HG02840 (cell line): ENCODE measurements around the gene TRIM24.
"Not testable (repeated sequence)": the region's sequence is repeated elsewhere in the genome, so short reads cannot be mapped to it uniquely, and the experiment has no call there.

ENCODE experiments used
- ATAC-seq: cut with Tn5 transposase; IDR thresholded peaks from one replicate; pipeline ENCODE4 v1.9.1; 2021; ENCODE audit warnings: mild to moderate bottlenecking, moderate library complexity, moderate number of reproducible peaks; ENCODE audit not compliant: unreplicated experiment, low FRiP score

TRIM24 gene

GRCh38 chr7:138491612-138492386 is 31.7 kb downstream of the TRIM24 start:
- ATAC-seq = no peak

- ATAC-seq = no peak
Observed at GRCh38 chr7:138492423-138492822, 32.4 kb downstream of the TRIM24 start.

- ATAC-seq = no peak
Observed at GRCh38 chr7:138493535-138493934, 33.5 kb downstream of the TRIM24 start.

GRCh38 chr7:138495485-138495884 is 35.4 kb downstream of the TRIM24 start:
- no peak for ATAC-seq

GRCh38 chr7:138499340-138499739 is 39.3 kb downstream of the TRIM24 start:
- no peak for ATAC-seq

DNA sequence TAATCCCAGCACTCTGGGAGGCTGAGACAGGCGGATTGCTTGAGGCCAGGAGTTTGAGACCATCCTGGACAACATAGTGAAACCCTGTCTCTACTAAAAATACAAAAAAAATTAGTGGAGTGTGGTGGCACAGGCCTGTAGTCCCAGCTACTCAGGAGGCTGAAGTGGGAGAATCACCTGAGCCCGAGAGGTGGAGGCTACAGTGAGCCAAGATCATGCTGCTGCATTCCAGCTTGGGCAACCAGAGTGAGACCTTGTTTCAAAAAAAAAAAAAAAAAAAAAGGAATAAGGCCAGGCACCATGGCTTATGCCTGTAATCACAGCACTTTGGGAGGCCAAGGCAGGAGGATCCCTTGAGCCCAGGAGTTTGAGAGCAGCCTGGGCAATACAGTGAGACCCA is 40.2 kb downstream of the TRIM24 start:
- ATAC-seq = not testable (repeated sequence)

DNA sequence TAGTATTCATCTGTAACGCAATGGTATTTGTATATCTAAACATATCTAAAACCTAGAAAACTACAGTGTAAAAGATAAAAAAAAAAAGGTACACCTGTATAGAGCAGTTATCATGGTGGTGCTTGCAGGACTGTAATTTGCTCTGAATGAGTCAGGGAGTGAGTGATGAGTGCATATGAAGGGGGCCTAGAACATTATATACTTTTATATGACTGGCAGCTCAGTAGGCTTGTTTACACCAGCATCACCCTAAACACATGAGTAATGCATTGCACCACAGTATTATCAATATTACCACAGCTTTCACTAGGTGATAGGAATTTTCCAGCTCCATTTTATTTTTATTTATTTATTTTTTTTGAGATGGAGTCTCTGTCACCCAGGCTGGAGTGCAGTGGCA is 40.8 kb downstream of the TRIM24 start:
- ATAC-seq = no peak

- no peak for ATAC-seq
Observed at GRCh38 chr7:138502023-138502767, 42.1 kb downstream of the TRIM24 start.

- ATAC-seq = no peak
Observed at GRCh38 chr7:138505361-138505873, 45.4 kb downstream of the TRIM24 start.

DNA sequence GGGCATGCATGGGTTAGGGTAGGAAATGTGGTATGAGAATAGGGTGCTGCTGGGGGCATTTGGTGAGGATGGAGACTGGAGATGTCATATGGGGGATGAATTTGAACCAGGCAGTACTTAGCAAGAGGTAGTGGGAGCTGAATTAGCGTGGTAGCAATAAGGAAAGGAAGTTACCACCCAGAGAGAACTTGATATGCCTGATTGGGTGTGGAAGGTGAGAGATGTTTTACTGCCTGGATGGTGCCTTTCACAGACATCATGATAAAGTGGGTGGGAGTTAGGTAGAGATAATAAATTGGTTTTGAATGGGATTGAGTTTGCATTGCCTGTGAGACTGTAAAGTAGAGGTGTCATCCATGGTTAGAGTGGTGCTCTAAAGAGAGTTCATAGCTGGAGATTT is 46.7 kb downstream of the TRIM24 start:
- no peak for ATAC-seq

DNA sequence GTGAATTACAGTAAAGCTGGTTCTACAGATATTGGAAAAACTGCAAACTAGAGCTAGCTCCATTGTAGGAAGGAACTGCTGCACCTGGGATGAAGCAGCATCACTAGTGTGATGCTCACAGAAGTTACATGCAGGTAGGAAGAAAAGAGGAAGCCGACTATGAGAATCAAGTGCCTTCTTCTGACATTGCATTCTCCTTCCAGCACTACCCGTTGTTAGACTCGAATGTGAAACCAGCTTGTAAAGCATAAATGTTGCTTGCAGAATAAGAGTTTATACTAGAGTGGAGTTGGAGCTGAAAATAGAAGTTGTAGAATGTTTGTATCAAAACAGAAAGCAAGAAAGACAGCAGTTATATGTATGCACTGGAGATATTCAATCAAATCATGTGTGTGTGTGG is 49.9 kb downstream of the TRIM24 start:
- no peak for ATAC-seq

GRCh38 chr7:138512092-138512858 is 52.2 kb downstream of the TRIM24 start:
- ATAC-seq = no peak

GRCh38 chr7:138512885-138513284 is 52.8 kb downstream of the TRIM24 start:
- no peak for ATAC-seq

DNA sequence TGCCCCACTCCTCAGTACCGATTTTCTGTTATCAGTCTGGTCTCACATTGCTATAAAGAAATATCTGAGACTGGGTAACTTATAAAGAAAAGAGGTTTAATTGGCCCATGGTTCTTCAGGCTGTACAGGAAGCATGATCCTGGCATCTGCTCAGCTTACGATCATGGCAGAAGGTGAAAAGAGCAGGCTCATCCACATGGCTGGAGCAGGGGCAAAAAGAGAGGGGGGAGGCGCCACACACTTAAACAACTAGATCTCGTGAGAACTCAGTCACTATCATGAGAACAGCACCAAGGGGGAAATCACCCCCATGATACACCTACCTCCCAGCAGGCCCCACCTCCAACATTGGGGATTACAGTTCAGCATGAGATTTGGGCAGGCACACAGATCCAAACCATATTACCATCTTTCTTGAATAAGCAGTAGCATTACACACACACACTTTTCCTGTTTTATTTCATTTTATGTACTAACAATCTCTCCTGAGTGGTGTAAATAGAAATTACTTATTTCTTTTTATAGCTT is 53.3 kb downstream of the TRIM24 start:
- ATAC-seq = no peak

GRCh38 chr7:138514044-138514443 is 54.0 kb downstream of the TRIM24 start:
- no peak for ATAC-seq

- no peak for ATAC-seq
Observed at GRCh38 chr7:138515001-138515528, 55.0 kb downstream of the TRIM24 start.

GRCh38 chr7:138519061-138519798 is 59.2 kb downstream of the TRIM24 start:
- ATAC-seq = no peak

GRCh38 chr7:138520742-138521141 is 60.7 kb downstream of the TRIM24 start:
- ATAC-seq = no peak

- no peak for ATAC-seq
Observed at GRCh38 chr7:138521837-138522461, 61.9 kb downstream of the TRIM24 start.
